IMR-90 (cell line): ENCODE data around the gene BBS5. TPM values are rescaled to one million over a fixed set of nuclear protein-coding genes. Genes with fewer than 3 reads are reported as not detected.
"Not testable (repeated sequence)": the region's sequence is repeated elsewhere in the genome, so short reads cannot be mapped to it uniquely, and the experiment has no call there.

Source experiments
- ATAC-seq: fragments of 200-7000 bp; cut with Tn5 transposase; 2 replicates; pipeline ENCODE4 v1.9.1; 2020; ENCODE audit warnings: low read depth, mild to moderate bottlenecking, moderate library complexity
- BruUV-seq: library from RNA; stranded (reverse); fragments of 400-500 nt; replicated peaks from 2 replicates; lab custom pipeline; 2021; lab: Mats Ljungman, UMichigan
- CTCF ChIA-PET: fragments of 300-600 bp; formaldehyde crosslinking; extraction: SDS; loops from one replicate; lab custom pipeline; 2021; ENCODE audit warnings: antibody characterized with exemption; lab: Yijun Ruan, JAX
- POLR2A ChIA-PET: fragments of 300-600 bp; sonication (Branson Sonifier 250); formaldehyde crosslinking; loops from one replicate; lab custom pipeline; 2022; ENCODE audit warnings: antibody characterized with exemption; ENCODE audit not compliant: unreplicated experiment; lab: Charles Lee
- DNase-seq: peaks from one replicate; pipeline ENCODE4 v3.0.0; 2013
- H2AFZ ChIP-seq: replicated peaks from 2 replicates; pipeline ENCODE3; 2013; ENCODE audit warnings: low read length, mild to moderate bottlenecking; ENCODE audit not compliant: poor library complexity
- H2AK5ac ChIP-seq: 2 replicates; pipeline ENCODE4 v1.6.1; 2013; ENCODE audit warnings: low read depth, low read length, inconsistent platforms
- H2AK9ac ChIP-seq: replicated peaks from 2 replicates; pipeline ENCODE3; 2013; ENCODE audit warnings: mild to moderate bottlenecking, low read depth, low read length, moderate library complexity; ENCODE audit not compliant: poor library complexity
- H2BK120ac ChIP-seq: 2 replicates; pipeline ENCODE4 v1.6.1; 2013; ENCODE audit warnings: low read depth, low read length, inconsistent platforms
- H2BK15ac ChIP-seq: 3 replicates; pipeline ENCODE4 v1.6.1; 2013; ENCODE audit warnings: low read depth, low read length, inconsistent platforms
- H2BK20ac ChIP-seq: 2 replicates; pipeline ENCODE4 v1.6.1; 2013; ENCODE audit warnings: low read depth, mild to moderate bottlenecking, inconsistent platforms, low read length, moderate library complexity
- H2BK5ac ChIP-seq: 2 replicates; pipeline ENCODE4 v1.6.1; 2013; ENCODE audit warnings: mild to moderate bottlenecking, low read depth, low read length, inconsistent platforms; ENCODE audit not compliant: poor library complexity, severe bottlenecking
- H3K14ac ChIP-seq: replicated peaks from 2 replicates; pipeline ENCODE4 v1.6.1; 2013; ENCODE audit warnings: low read depth, low read length, inconsistent platforms
- H3K18ac ChIP-seq: 2 replicates; pipeline ENCODE4 v1.6.1; 2013; ENCODE audit warnings: low read depth, low read length, control low read depth
- H3K23ac ChIP-seq: 2 replicates; pipeline ENCODE4 v1.6.1; 2013; ENCODE audit warnings: low read depth, low read length, inconsistent platforms
- H3K27ac ChIP-seq: 2 replicates; pipeline ENCODE4 v1.5.1; 2013; ENCODE audit warnings: mild to moderate bottlenecking, control low read depth, low read length; ENCODE audit not compliant: insufficient read depth
- H3K27me3 ChIP-seq: 2 replicates; pipeline ENCODE4 v1.6.1; 2013; ENCODE audit warnings: low read length; ENCODE audit not compliant: control insufficient read depth, insufficient read depth
- H3K36me3 ChIP-seq: 2 replicates; pipeline ENCODE4 v1.6.1; 2013; ENCODE audit warnings: low read length, mixed read lengths; ENCODE audit not compliant: control insufficient read depth, insufficient read depth
- H3K4ac ChIP-seq: 2 replicates; pipeline ENCODE4 v1.6.1; 2013; ENCODE audit warnings: low read depth, low read length, inconsistent platforms
- H3K4me1 ChIP-seq: 2 replicates; pipeline ENCODE4 v1.6.1; 2013; ENCODE audit warnings: low read length, mixed read lengths; ENCODE audit not compliant: control insufficient read depth, insufficient read depth
- H3K4me2 ChIP-seq: 2 replicates; pipeline ENCODE4 v1.6.1; 2013; ENCODE audit warnings: low read depth, mild to moderate bottlenecking, control low read depth, low read length, moderate library complexity
- H3K4me3 ChIP-seq: 2 replicates; pipeline ENCODE4 v1.5.1; 2013; ENCODE audit warnings: low read depth, mild to moderate bottlenecking, control low read depth, low read length, moderate library complexity; ENCODE audit not compliant: insufficient read depth
- H3K56ac ChIP-seq: 2 replicates; pipeline ENCODE4 v1.6.1; 2013; ENCODE audit warnings: low read length, inconsistent platforms; ENCODE audit not compliant: insufficient read depth; ENCODE audit errors: extremely low read depth
- H3K79me1 ChIP-seq, 2 experiments: 2 replicates each; pipeline ENCODE4 v1.6.1; 2013; ENCODE audit warnings: low read length in 2 of 2, inconsistent platforms in 1 of 2, low read depth in 1 of 2
- H3K9ac ChIP-seq: 2 replicates; pipeline ENCODE4 v1.6.1; 2013; ENCODE audit warnings: low read depth, low read length, control low read depth
- H3K9me1 ChIP-seq: 2 replicates; pipeline ENCODE4 v1.6.1; 2013; ENCODE audit warnings: low read length, inconsistent platforms; ENCODE audit not compliant: insufficient read depth
- H3K9me3 ChIP-seq: 2 replicates; pipeline ENCODE4 v1.6.1; 2013; ENCODE audit warnings: low read length; ENCODE audit not compliant: control insufficient read depth, insufficient read depth
- H4K20me1 ChIP-seq: 2 replicates; pipeline ENCODE4 v1.6.1; 2013; ENCODE audit warnings: low read length, inconsistent platforms; ENCODE audit not compliant: insufficient read depth
- H4K5ac ChIP-seq: 2 replicates; pipeline ENCODE4 v1.6.1; 2013; ENCODE audit warnings: mild to moderate bottlenecking, low read depth, low read length, control low read depth
- H4K8ac ChIP-seq, 2 experiments: 2 replicates each; pipeline ENCODE4 v1.6.1; 2013; ENCODE audit warnings: low read depth in 2 of 2, low read length in 2 of 2, control low read depth in 1 of 2, inconsistent platforms in 1 of 2
- H4K91ac ChIP-seq: 2 replicates; pipeline ENCODE4 v1.6.1; 2013; ENCODE audit warnings: low read depth, low read length, inconsistent platforms; ENCODE audit not compliant: insufficient read depth
- CEBPB ChIP-seq: IDR thresholded peaks from 2 replicates; pipeline ENCODE4 v1.6.1; 2012; ENCODE audit warnings: low read depth, low read length, improper control_type of control experiment
- MAFK ChIP-seq: IDR thresholded peaks from 2 replicates; pipeline ENCODE4 v1.6.1; 2012; ENCODE audit warnings: low read depth, low read length, improper control_type of control experiment
- RAD21 ChIP-seq: IDR thresholded peaks from 2 replicates; pipeline ENCODE4 v1.6.1; 2012; ENCODE audit warnings: low read length, improper control_type of control experiment
- SMC3 ChIP-seq: fragments of 150-350 bp; IDR thresholded peaks from 2 replicates; pipeline ENCODE4 v1.6.1; 2016; ENCODE audit warnings: low read depth, mild to moderate bottlenecking, antibody characterized with exemption, low read length, moderate library complexity
- WGBS, 2 experiments: methylation state at CpG; one replicate each; pipeline versions ENCODE4 v1.1.5 to v1.1.7; 2013; ENCODE audit warnings: missing lambda C conversion rate in 2 of 2; ENCODE audit not compliant: insufficient read length in 1 of 2; ENCODE audit errors: extremely low coverage in 2 of 2; 5-methylcytosine and 5-hydroxymethylcytosine counted together
- dilution Hi-C: fragments of 300-500 bp; cut with HindIII; formaldehyde crosslinking; loops from one replicate; pipeline ENCODE4 v1.14.3; 2018; ENCODE audit warnings: low sequenced_read_pairs; ENCODE audit not compliant: unreplicated experiment
- in situ Hi-C: fragments of 300-500 bp; cut with MboI; formaldehyde crosslinking; loops from 3 replicates; pipeline ENCODE4 v1.14.3; 2019; ENCODE audit warnings: low sequenced_read_pairs, inconsistent platforms, mixed read lengths
- intact Hi-C: fragments of 100-400 bp; cut with micrococcal nuclease; formaldehyde crosslinking; loops from 2 replicates; pipeline ENCODE4 v1.10.0; 2022
- polyA plus RNA-seq, 3 experiments: library from polyadenylated mRNA; depleted of rRNA; stranded (reverse); fragments of >200 nt; gene quantifications; 2 replicates each; pipeline ENCODE4 v1.2.3, GENCODE V29; 2012; ENCODE audit warnings: low replicate concordance in 1 of 3
- total RNA-seq: library from RNA; depleted of rRNA; stranded (reverse); fragments of >200 nt; gene quantifications from 2 replicates; pipeline ENCODE4 v1.2.3, GENCODE V29; 2012
- TF ChIP-seq, protein P1 (sequence below): conservative IDR thresholded peaks from 2 replicates; pipeline ENCODE4 v1.5.1; 2012; ENCODE audit warnings: mild to moderate bottlenecking, low read depth, low read length, improper control_type of control experiment

The BBS5 gene
- total and polyA plus RNA-seq, 2 of the 4 experiments (the other 2 are of a cell fraction) = 1.4 to 4.1 TPM

DNA sequence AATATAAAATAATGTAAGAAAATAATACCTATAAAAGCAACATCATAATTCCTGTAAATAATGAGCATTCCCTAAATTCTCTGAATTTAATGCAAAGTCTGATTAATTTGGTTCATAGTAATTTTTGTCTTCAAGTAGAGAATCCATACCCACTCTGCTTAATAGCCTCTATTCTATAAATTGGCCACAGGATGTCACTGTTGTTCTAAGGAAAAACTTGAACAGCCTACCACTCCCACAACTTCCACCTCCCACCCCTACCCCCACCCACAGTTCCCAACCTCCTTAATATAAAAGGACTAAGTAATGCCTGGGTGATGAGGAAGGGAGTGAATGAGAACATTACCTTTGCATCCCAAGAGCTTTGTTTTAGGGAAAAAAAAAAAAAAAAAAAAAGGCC lies 27.2 kb upstream of the BBS5 start:
- in situ Hi-C loops = no loop called here
- Histone ChIP-seq H3K4ac (no peak overlapping the region), H3K9me1 (no peaks in the 10 kb centered on the region), H4K5ac (no peak overlapping the region), H3K18ac (no peak overlapping the region), H2BK5ac (no peak overlapping the region), H4K20me1 (no peaks in the 10 kb centered on the region), H3K4me1 (no peaks in the 10 kb centered on the region), H3K4me2 (no peak overlapping the region), H2BK15ac (no peak overlapping the region), H3K27me3 (peaks cover 2% of the 10 kb centered on the region; the same call in 1 of the 2 replicates), H2BK20ac (no peak overlapping the region), H4K91ac (no peak overlapping the region), H3K4me3 (no peak overlapping the region), H3K23ac (no peak overlapping the region), H3K36me3 (no peaks in the 10 kb centered on the region), H3K27ac (no peak overlapping the region), H3K79me1 (no peaks in the 10 kb centered on the region), H2AK9ac (no peak overlapping the region), H3K9ac (no peak overlapping the region), H3K14ac (no peak overlapping the region), H2AFZ (no peak overlapping the region), H3K56ac (no peak overlapping the region), H2AK5ac (no peak overlapping the region), H2BK120ac (no peak overlapping the region), H3K9me3 (no peaks in the 10 kb centered on the region), H4K8ac (no peak overlapping the region)
- ChIA-PET CTCF (interaction anchor here (0.6 to 1.4 kb wide), 7 partner anchors 9 to 399 kb away, joined by 3 to 8 read pairs (median 4); partner anchors contain the start of gene BBS5), POLR2A (no interaction called here)
- intact Hi-C loops = loop anchor here (1.0 to 10.0 kb wide), 4 partner anchors 372 to 955 kb away; partner anchors contain the start of gene METTL5
- peak; percentile 87 for ATAC-seq
- no TSS peak for BruUV-seq
- dilution Hi-C loops = no loop called here
- TF ChIP-seq, protein P1, sequence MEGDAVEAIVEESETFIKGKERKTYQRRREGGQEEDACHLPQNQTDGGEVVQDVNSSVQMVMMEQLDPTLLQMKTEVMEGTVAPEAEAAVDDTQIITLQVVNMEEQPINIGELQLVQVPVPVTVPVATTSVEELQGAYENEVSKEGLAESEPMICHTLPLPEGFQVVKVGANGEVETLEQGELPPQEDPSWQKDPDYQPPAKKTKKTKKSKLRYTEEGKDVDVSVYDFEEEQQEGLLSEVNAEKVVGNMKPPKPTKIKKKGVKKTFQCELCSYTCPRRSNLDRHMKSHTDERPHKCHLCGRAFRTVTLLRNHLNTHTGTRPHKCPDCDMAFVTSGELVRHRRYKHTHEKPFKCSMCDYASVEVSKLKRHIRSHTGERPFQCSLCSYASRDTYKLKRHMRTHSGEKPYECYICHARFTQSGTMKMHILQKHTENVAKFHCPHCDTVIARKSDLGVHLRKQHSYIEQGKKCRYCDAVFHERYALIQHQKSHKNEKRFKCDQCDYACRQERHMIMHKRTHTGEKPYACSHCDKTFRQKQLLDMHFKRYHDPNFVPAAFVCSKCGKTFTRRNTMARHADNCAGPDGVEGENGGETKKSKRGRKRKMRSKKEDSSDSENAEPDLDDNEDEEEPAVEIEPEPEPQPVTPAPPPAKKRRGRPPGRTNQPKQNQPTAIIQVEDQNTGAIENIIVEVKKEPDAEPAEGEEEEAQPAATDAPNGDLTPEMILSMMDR = peak; percentile 63
- TF ChIP-seq CEBPB (no peak), MAFK (no peak), RAD21 (peak; percentile 76), SMC3 (peak; percentile 44; the same call in 1 of the 2 replicates)
- peak; percentile 58 for DNase-seq

DNA sequence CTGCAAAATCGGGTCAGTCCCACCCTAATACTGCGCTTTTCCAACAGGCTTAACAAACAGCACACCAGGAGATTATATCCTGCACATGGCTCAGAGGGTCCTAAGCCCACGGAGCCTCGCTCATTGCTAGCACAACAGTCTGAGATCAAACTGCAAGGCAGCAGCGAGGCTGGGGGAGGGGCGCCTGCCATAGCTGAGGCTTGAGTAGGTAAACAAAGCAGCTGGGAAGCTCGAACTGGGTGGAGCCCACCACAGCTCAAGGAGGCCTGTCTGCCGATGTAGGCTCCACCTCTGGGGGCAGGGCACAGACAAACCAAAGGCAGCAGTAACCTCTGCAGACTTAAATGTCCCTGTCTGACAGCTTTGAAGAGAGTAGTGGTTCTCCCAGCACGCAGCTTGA lies 26.2 kb upstream of the BBS5 start:
- BruUV-seq, DNase-seq, H3K4ac ChIP-seq, H3K36me3 ChIP-seq, H2BK15ac ChIP-seq, H4K8ac ChIP-seq, H3K4me3 ChIP-seq, H4K91ac ChIP-seq, H3K56ac ChIP-seq, H2AFZ ChIP-seq, in situ Hi-C loops, H3K14ac ChIP-seq, H4K5ac ChIP-seq, dilution Hi-C loops, H2BK20ac ChIP-seq, H3K27me3 ChIP-seq, POLR2A ChIA-PET, H2BK120ac ChIP-seq, H3K23ac ChIP-seq, H3K9me1 ChIP-seq, H3K4me2 ChIP-seq, H3K9me3 ChIP-seq, H2BK5ac ChIP-seq, H3K9ac ChIP-seq, ATAC-seq, H3K18ac ChIP-seq, H2AK5ac ChIP-seq, H3K27ac ChIP-seq, H3K79me1 ChIP-seq, H3K4me1 ChIP-seq, H4K20me1 ChIP-seq, H2AK9ac ChIP-seq: not testable (repeated sequence)
- intact Hi-C loops = loop anchor here (5.0 to 10.0 kb wide), 3 partner anchors 474 to 954 kb away; no protein-coding TSS in a partner anchor
- CTCF ChIA-PET = interaction anchor here (1.4 kb wide), 1 partner anchor 27 kb away, joined by 8 read pairs; the partner anchor contains the start of gene BBS5
- 67% methylated on average over 1 of the region's 9 CpGs; no CpG with 5 or more reads in 1 of the 2 experiments for WGBS, 2 experiments
